ENCODE data around the gene CAMTA2.

CAMTA2 gene

GRCh38 chr17:4966844-4967538 is 20.5 kb downstream of the CAMTA2 start:
- TF ChIP-seq GATA3 (IDR thresholded peaks at IDR 0.05; ENCODE audit: low read depth, low read length) (no peak), GATA2 (IDR thresholded peaks at IDR 0.05; ENCODE audit: low read depth, low read length) (no peak)

- no peak for TF ChIP-seq GATA3 (IDR thresholded peaks at IDR 0.05; ENCODE audit: low read depth, low read length)
Measured at GRCh38 chr17:4965311-4965986, 22.0 kb downstream of the CAMTA2 start.

- TF ChIP-seq GATA2 (IDR thresholded peaks at IDR 0.05; ENCODE audit: low read depth, low read length), result no peak
- no peak for TF ChIP-seq GATA3 (IDR thresholded peaks at IDR 0.05; ENCODE audit: low read depth, low read length)
Measured at GRCh38 chr17:4960279-4960922, 27.1 kb downstream of the CAMTA2 start.

GRCh38 chr17:4959261-4959965 is 28.1 kb downstream of the CAMTA2 start:
- TF ChIP-seq GATA2 (IDR thresholded peaks at IDR 0.05; ENCODE audit: low read depth, low read length) (no peak), GATA3 (IDR thresholded peaks at IDR 0.05; ENCODE audit: low read depth, low read length) (no peak)

GRCh38 chr17:4958102-4958501 is 29.4 kb downstream of the CAMTA2 start:
- no peak for TF ChIP-seq GATA2 (IDR thresholded peaks at IDR 0.05; ENCODE audit: low read depth, low read length)
- no peak for TF ChIP-seq GATA3 (IDR thresholded peaks at IDR 0.05; ENCODE audit: low read depth, low read length)

- TF ChIP-seq GATA2 (IDR thresholded peaks at IDR 0.05; ENCODE audit: low read depth, low read length) (no peak), GATA3 (IDR thresholded peaks at IDR 0.05; ENCODE audit: low read depth, low read length) (no peak)
Measured at GRCh38 chr17:4956493-4957061, 30.9 kb downstream of the CAMTA2 start.

- TF ChIP-seq GATA2 (IDR thresholded peaks at IDR 0.05; ENCODE audit: low read depth, low read length) (no peak), GATA3 (IDR thresholded peaks at IDR 0.05; ENCODE audit: low read depth, low read length) (no peak)
Measured at GRCh38 chr17:4955091-4955490, 32.4 kb downstream of the CAMTA2 start.

GRCh38 chr17:4953451-4953961 is 34.0 kb downstream of the CAMTA2 start:
- TF ChIP-seq GATA2 (IDR thresholded peaks at IDR 0.05; ENCODE audit: low read depth, low read length) (no peak), GATA3 (IDR thresholded peaks at IDR 0.05; ENCODE audit: low read depth, low read length) (no peak)

GRCh38 chr17:4951486-4951885 is 36.0 kb downstream of the CAMTA2 start:
- no peak for TF ChIP-seq GATA2 (IDR thresholded peaks at IDR 0.05; ENCODE audit: low read depth, low read length)
- TF ChIP-seq GATA3 (IDR thresholded peaks at IDR 0.05; ENCODE audit: low read depth, low read length), result no peak

GRCh38 chr17:4950746-4951204 is 36.7 kb downstream of the CAMTA2 start, which contains the start of gene ENO3:
TSS of gene ENO3 (plus strand) at chr17:4951119. CDS start at chr17:4951830, 711 bp downstream.
- TF ChIP-seq GATA2 (IDR thresholded peaks at IDR 0.05; ENCODE audit: low read depth, low read length) (no peak), GATA3 (IDR thresholded peaks at IDR 0.05; ENCODE audit: low read depth, low read length) (no peak)

- TF ChIP-seq GATA2 (IDR thresholded peaks at IDR 0.05; ENCODE audit: low read depth, low read length) (peak; percentile 85), GATA3 (IDR thresholded peaks at IDR 0.05; ENCODE audit: low read depth, low read length) (no peak)
Measured at GRCh38 chr17:4950075-4950745, 37.3 kb downstream of the CAMTA2 start.

GRCh38 chr17:4949321-4950074 is 38.0 kb downstream of the CAMTA2 start:
- no peak for TF ChIP-seq GATA3 (IDR thresholded peaks at IDR 0.05; ENCODE audit: low read depth, low read length)
- TF ChIP-seq GATA2 (IDR thresholded peaks at IDR 0.05; ENCODE audit: low read depth, low read length), result no peak

Measured in SH-SY5Y (cell line).